ENCODE data around the gene GXYLT2.
A peak's percentile ranks its signal among the peaks of the same experiment; 100 is the strongest.
"Not testable (repeated sequence)": the region's sequence is repeated elsewhere in the genome, so short reads cannot be mapped to it uniquely, and the experiment has no call there.

Gene GXYLT2

DNA sequence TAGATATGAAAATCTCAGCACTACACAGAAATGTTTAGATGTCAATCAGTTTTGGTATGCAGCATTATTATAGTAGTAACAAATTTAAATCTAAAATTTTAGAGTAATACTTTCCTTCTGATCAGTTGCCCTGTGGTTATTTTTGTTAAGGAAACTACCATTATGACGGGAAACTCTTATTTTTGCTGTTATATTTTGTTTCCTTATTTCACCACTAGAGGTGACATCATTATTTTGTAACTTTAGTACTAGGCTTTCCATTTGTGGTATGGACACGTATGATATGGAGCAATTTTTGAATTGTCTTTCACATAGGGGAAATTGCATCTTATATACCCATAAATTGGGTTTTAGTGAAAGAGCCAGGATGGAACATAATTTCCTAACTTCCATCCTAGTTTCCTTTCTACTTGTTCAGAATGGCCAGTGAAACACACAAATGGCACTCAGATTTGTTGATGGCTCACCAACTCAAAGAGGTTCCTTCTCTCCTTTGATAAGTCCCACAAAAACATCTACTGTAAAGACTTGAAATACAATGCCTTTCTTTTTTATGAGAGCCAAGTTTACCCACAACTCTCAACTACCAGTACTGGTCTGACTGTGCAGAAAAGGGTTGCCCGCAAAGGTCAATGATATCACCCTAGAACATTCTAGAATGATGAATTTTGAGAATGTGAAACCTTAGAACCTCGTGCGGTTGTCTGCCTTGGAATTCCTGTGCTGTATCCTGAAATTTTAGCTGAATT is 89.4 kb downstream of the GXYLT2 start:
- no peak for DNase-seq

DNA sequence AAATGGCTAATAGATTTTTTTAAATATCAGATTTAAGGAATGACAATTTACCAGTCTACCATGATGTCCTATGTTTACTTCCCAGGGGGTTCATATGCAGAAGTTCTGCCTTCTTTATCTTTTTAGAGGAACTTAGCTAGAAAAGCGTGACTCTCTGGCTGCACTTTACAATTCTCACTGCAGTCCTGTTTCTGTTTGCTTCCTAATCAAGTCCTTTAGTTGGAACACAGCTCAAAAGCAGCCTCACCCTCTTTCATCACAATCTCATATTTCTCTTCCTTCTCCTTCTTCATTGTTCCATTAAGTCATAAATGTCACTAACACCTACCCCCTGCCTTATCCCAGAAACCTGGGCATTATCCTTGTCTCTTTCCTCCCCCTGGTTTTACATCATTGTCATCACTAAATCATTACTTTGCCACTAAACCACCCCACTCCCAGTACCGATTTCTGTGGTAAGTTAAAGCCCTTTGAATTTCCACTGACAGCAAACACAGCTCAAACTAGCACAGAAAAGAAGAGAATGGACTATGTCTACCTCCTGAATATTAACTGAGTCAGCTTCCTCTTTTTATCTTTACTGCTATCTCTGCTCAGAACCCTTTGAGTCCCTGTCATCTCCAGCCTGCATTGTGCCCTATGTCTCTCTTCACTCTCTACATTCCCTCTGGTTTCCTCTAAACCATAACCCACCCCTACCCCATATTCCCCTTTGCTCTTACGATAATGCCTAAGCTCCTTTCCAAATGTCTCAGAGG is 94.9 kb downstream of the GXYLT2 start:
- no peak for DNase-seq

DNA sequence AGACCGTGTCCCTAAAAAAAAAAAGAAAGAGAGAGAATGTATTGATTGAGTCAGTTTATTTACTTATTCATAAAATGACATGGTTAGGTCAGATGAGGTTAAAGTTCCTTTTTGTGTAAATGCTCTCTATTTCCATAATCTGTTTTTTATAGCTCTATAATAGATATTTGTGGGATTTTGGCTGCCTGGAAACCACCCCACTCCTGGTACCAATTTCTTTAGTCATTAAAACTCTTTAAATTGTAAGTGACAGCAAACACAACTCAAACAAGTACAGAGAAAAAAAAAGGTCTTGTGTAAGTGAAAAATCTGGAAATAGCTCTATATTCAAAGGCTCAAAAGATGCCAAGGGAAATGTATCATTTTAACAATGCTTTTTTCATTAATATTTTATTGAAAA is 97.7 kb downstream of the GXYLT2 start:
- no peak for DNase-seq

DNA sequence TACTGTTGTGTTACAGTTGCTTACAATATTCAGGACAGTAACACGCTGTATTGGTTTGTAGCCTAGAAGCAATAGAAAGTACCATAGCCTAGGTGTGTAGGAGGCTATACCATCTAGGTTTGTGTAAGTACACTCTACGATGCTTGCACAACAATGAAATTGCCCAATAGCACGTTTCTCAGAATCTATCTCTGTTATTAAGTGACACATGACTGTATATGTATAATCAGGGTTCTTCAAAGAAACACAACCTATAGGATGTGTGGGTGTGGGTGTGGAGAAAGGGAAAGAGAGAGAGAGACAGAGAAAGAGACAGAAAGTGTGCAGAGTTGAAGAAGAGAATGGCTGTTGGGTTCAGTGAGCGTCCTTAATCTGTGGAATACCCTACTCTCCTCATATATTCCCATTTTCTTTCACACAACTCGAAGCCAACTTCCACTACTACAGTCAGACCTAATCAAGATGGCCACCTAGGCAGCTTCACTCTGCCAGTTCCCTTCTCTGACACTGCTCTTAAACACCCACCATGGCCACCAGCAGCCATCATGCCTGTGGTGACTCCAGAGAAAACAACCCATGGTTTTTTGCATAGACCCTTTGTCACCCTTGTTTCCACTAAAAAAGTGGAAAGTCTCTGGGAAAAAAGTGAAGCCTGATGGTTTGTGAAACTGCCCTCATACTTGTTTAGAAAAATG is 103.0 kb downstream of the GXYLT2 start:
- DNase-seq = no peak

DNA sequence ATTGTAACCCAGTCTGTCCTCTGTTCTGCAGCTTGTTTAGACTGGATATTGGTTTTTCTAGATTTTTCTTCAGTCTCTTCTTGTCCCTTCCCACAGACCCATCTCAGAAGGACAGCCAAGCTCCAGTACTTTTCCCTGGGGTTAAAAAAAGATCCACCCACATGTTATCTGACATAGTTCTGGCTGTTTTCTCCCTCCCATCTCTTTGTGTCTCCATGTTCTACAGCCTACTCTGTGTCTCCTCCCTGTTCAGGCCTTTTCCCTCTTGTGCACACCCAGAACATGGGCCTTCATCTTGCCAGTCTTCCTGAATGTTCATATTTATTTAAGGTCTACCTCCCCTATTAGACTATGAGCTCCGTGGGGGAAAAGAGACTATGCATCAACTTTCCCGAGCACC is 103.7 kb downstream of the GXYLT2 start:
- DNase-seq = no peak

DNA sequence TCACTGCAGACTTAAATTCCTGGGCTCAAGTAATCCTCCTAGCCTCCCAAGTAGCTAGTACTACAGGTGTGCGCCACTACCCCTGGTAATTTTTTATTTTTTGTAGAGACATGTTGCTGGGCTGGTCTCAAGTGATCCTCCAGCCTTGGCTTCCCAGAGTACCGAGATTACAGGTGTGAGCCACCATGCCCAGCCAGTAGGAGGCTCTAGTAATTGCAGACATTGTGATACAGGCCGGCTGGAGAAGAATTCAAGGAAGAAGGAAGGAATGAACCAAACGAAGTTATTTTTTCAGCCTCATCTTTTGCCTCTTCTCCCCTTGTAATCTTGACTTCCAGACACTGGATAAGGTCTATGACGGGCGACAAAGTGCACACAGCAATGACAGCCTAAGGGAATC is 105.5 kb downstream of the GXYLT2 start:
- no peak for DNase-seq

DNA sequence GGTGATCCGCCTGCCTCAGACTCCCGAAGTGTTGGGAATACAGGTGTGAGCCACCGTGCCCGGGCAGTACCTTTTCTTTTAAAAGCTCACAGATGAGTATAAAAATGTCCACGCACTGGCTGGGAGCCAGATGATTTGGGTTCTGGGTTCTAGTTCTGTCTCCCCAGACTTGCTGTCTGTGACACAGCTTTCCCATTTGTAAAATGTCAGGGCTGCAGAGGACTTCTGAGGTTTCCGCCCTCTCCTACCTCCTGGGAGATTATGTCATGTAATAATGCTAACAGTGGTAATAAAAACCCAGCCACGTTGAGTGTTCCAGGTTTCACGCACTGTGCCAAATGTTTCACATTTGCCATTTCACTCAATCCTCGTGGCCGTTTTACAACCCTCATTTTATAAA is 107.5 kb downstream of the GXYLT2 start:
- no peak for DNase-seq

DNA sequence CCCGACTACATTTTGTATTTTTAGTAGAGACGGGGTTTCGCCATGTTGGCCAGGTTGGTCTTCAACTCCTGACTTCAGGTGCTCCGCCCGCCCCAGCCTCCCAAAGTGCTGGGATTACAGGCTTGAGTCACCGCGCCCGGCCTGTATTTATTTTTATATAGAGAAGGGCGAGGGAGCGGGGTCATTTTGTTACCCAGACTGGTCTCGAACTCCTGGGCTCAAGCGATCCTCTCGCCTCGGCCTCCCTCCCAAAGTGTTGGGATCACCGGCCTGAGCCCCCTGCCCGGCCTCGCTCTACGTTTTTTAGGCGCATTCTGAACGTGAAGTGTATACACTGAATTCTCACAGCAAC is 108.3 kb downstream of the GXYLT2 start:
- no peak for DNase-seq

DNA sequence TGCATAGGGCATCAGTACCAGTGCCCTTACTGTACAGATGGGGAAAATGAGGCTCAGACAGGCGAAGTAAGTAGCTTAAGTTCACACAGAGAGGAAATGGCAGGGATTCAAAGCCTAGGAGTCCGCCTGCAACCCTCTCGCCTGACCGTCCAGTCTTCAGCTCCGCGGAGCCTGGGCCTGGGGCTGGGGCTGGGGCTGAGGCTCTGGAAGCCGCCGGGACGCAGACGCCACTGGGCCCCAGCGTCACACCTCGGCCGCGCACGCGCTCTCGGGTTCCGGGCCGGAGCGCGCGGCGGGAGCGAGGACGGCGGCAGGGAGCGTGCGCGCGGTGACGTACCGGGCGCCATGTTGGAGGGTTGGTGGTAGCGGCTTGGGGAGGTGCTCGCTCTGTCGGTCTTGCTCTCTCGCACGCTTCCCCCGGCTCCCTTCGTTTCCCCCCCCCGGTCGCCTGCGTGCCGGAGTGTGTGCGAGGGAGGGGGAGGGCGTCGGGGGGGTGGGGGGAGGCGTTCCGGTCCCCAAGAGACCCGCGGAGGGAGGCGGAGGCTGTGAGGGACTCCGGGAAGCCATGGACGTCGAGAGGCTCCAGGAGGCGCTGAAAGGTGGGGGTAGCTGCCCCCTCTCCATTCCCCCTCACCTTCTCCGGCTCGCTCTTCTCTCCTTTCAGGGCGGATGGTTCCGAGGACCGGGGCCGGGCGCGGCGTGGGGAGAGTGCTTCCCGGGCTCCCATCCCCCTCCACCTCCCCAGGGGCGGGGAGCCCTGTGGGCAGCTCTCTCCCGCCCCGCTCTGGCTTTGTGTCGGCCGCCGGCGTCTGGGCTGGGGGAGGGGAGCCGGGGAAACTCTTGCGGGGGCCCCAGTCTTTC is 108.9 kb downstream of the GXYLT2 start, which contains the start of gene PPP4R2:
PPP4R2 (plus strand) TSS at position 339 of the 861 bp plus-strand sequence; CDS start at position 566, 227 bp downstream.
- peak; percentile 78 for DNase-seq

DNA sequence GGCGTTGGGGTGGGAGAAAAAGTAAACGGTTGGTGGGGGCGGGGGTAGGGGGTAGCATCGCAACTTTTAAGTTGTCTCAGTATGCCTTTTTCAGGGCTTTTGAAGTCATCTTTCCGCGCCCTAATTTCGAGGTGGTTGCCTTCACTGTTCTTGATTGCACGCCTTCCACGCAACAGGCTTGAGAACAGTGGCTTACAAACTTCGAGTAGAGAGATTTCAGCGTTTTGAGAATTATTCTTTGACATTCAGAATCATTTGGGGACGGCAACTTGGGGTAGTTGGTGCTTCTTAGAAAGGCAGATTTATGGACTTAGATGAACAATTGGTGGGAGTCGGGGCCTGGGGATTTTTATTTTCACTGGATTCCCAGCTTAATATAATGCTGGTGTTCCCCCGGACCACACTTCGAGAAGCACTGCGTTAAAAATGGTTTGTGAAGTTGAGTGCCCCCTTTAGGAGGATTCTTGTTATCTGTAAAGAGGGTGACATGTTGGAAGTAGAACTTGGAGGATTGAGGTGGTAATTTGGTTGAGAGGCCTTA is 109.6 kb downstream of the GXYLT2 start:
- peak; percentile 21 for DNase-seq

DNA sequence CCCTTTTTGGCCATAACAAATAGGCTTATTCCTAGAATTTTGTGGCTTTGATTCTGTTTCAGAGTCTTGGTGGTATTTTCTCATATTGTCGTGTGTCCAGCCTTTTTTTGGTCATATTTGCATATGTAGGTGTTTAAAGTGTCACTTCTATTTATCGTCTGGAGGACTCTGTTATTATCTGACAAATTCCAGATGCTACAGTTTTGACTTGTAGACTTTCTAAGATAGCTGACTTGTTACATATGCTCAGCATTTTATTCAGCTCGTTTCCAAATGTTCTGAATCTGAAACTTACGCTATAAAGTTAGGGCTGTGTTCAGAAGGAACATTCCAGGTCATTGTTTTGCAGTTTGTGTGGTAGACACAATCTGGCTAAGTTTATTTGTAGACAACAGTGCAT is 110.6 kb downstream of the GXYLT2 start:
- DNase-seq = no peak

DNA sequence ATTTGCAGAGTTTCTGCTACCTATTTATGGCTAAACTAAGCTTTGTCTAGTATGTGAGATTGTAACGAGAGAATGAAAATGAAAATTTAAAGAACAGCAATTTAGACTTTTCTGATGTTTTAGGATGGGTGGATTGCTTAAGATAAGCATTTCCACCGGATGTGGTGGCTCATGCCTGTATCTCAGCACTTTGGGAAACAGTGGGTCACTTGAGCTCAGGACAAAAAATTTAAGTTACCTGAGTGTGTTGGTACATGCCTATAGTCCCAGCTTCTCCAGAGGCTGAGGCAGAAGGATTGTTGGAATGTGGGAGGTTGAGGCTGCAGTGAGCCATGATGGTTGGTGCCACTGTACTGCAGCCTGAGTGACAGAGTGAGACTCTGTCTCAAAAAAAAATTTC is 112.1 kb downstream of the GXYLT2 start:
- peak; percentile 8 for DNase-seq

DNA sequence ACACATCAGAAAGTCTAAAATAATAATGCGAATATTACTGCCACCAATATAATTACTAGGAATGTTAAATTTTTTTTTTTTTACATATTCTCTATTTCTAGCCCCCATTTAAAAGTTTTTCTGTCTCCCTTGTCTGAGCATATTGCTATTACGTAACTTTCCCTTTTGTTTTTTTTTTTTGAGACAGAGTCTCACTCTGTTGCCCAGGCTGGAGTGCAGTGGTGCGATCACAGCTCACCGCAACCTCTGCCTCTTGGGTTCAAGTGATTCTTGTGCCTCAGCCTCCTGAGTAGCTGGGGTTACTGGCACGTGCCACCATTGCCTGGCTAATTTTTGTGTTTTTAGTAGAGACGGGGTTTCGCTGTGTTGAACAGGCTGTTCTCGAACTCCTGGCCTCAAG is 115.2 kb downstream of the GXYLT2 start:
- not testable (repeated sequence) for DNase-seq

DNA sequence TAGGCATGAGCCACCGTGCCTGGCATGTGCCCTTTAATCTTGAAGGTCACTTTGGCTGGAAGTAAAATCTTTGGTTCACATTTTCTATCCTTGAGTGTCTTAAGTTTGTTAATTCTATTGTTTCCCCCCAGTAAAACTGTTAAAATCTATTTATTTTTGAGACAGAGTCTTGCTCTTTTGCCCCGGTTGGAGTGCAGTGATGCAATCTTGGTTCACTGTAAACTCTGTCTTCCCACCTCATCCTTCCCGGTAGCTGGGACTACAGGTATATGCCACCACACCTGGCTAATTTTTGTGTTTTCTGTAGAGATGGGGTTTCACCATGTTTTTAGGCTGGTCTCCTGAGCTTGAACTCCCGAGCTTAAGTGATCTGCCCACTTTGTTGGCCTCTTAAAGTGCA is 116.5 kb downstream of the GXYLT2 start:
- DNase-seq = no peak

DNA sequence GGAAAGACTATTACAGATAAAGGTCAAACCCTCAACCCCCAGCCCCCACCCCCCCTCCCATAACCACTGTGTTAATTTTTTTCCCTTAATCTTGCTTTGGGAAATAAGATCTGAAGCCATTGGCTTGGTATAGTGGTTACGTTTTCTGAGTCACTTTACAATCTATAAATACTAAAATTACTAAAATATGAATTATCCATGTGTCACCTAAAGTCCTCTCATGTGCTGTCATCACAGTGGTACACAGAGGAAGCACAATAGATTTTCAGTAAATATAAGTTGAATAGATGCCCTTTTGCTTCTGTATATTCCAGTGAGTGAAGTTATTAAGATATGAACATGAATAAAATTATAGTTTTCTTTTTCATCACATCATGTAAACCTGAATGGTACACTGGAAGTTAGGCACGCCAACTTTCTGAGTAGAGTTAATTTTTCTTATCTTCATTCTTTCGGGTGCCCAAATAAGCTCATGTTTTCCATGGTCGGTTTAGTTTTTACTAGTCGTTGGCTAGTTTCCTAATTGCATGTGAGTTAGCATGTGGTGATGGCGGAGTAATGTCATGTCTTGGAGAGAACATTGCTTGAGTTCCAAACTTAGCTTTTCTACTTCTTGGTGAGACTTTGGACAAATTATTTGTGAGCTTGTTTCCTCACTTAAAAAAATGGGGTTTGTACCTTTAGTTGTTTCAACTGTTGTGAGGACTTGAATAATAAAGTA is 120.3 kb downstream of the GXYLT2 start:
- DNase-seq = no peak

DNA sequence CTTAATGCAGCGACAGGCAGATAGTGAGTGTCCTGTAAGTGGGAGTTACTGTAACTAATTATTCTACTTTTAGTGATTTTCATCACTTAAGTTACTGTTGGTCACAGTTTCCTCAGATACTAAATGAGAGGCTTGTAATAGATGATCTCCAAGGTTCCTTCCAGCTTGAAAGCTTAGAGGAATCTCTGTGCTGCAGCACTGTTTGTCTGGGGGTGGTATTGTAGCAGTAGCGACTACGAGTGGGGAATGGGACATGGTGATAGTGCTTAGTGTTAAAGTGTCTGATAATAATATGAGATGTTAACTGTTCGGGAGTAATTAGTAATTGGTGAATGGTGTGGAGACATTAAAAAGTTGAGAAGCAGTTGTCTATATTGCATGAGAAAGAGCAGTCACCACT is 121.2 kb downstream of the GXYLT2 start:
- DNase-seq = no peak

DNA sequence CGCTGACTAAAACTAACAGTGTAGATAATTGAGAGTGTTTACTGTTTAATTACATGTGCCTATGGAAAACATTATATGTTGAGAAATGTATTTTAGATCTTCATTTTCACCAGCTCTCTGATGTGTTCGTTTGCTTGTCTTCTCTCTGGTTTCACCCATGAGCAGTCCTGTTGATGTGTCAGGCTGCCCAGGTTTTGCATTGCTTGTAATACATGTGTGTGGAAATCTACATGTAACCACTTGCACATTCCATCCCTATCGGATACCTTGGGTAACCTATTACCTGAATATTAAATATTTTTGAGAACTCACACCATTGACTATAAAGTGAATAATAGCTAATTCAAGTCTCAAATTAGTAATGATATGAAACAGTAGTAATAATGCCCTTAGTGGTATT is 121.9 kb downstream of the GXYLT2 start:
- no peak for DNase-seq

DNA sequence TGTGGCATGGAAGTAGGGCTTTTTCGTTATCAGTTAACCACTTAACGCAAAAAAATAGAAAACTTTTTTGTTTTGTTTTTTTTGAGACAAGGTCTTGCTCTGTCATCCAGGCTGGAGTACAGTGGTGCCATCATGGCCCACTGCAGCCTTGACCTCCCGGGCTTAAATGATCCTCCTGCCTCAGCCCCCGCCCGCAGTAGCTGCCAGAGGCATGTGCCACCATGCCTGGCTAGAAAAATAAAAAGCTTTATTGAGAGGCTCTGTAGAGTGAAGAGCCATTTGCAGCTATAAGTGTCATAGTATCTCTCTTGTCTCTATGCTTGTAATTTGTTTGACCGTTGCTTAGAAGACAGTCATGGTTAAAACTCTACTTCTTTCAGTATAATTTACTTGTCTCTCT is 122.3 kb downstream of the GXYLT2 start:
- DNase-seq = no peak

DNA sequence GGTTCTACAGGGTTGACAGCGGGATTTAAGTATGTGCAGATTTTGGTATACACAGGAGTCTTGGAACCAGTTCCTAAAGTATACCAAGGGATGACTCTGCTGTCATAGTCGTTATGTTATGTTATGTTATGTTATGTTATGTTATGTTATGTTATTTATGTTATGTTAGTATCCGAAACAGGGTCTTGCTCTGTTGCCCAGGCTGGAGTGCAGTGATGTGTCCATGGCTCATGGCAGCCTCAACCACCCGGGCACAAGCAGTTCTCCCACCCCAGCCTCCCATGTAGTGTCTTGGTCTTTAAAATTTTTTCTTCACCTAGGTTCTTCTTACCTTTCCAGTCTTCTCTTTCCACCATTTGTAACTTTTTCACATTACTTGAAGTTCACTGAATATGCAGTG is 130.5 kb downstream of the GXYLT2 start:
- no peak for DNase-seq

DNA sequence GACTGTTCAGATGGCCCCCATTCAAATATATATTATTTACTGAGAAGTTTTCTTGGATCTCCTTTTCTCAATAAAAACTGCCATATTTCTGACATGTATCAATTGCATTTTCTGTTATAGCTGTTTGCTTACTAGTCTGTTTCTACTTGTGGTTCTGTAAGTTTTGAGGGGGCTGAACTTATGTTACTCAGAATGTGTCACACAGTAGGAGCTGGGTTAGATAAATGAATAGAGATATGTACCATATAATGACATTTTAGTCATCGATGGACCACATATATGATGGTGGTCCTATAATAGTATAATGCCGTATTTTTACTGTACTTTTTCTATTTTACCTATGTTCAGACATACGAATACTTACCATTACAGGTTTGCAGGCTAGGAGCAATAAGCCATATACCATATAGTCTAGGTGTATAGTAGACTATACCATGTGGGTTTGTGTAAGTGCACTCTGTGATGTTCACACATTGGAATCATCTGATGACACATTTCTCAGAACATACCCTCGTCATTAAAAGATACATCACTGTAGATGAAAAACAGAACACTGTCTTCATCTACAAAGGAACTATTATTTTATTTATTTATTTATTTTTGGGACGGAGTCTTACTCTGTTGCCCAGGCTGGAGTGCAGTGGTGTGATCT is 131.1 kb downstream of the GXYLT2 start:
- DNase-seq = no peak

DNA sequence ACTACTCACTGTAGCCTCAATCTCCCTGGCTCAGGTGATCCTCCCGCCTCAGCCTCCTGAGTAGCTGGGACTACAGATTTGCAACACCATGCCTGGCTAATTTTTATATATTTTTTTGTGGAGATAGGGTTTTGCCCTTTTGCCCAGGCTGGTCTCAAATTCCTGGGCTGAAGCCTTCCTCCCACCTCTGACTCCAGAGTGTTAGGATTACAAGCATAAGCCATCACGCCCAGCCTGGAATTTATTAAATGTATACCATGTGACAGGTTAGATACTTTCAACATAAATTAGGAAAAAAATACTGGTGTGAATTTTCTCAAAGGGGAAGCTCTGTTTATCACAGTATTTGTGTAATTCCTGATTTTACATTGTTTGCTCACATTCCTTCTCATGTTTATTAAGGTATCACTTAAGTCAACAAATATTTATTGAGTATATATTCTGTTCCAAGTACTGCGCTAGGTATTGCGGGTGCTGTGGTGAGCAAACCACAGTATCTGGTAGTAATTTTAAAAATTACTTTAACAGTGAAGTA is 133.5 kb downstream of the GXYLT2 start:
- no peak for DNase-seq

Data from NK-92 treated with Interleukin-12 subunit alpha and Interleukin-12 subunit beta, amount 100 ng/mL, for 24 hours (cell line).